H1 (cell line): ENCODE data around the gene SPG11. TPM values are rescaled to one million over a fixed set of nuclear protein-coding genes. Genes with fewer than 3 reads are reported as not detected.

Source experiments
- CTCF ChIA-PET: fragments of 300-600 bp; sonication (Branson Sonifier 250); formaldehyde crosslinking; loops from one replicate; lab custom pipeline; 2021; ENCODE audit not compliant: partially characterized antibody; lab: Charles Lee
- POLR2A ChIA-PET: fragments of 300-600 bp; sonication (Branson Sonifier 250); formaldehyde crosslinking; loops from one replicate; lab custom pipeline; 2021; ENCODE audit warnings: inconsistent platforms; ENCODE audit not compliant: partially characterized antibody; lab: Charles Lee
- DNase-seq, 2 experiments: peaks; one replicate each; pipeline versions ENCODE4 v3.0.0 to v3.0.0-alpha.2; 2010 to 2022; ENCODE audit warnings: low spot score in 2 of 2, low read depth in 1 of 2, mixed read lengths in 1 of 2
- FAIRE-seq: peaks from 2 replicates; lab custom pipeline; 2011; peaks lifted over from hg19 to GRCh38; lab: Jason Lieb, UNC
- H2AFZ ChIP-seq: 2 replicates; pipeline ENCODE4 v1.8.1; 2012; ENCODE audit warnings: low read length, inconsistent platforms
- H2AK5ac ChIP-seq: 2 replicates; pipeline ENCODE4 v1.6.1; 2013; ENCODE audit warnings: low read depth, low read length
- H2BK120ac ChIP-seq: replicated peaks from 2 replicates; pipeline ENCODE3; 2013; ENCODE audit warnings: low read depth, low read length, inconsistent platforms
- H2BK12ac ChIP-seq: 2 replicates; pipeline ENCODE4 v1.6.1; 2013; ENCODE audit warnings: low read depth, low read length
- H2BK15ac ChIP-seq: 2 replicates; pipeline ENCODE4 v1.6.1; 2013; ENCODE audit warnings: low read length
- H2BK20ac ChIP-seq: 2 replicates; pipeline ENCODE4 v1.6.1; 2013; ENCODE audit warnings: low read length
- H2BK5ac ChIP-seq: 2 replicates; pipeline ENCODE4 v1.6.1; 2013; ENCODE audit warnings: low read depth, low read length
- H3K14ac ChIP-seq: 2 replicates; pipeline ENCODE4 v1.6.1; 2013; ENCODE audit warnings: inconsistent platforms; ENCODE audit not compliant: insufficient read length
- H3K18ac ChIP-seq: 2 replicates; pipeline ENCODE4 v1.6.1; 2013; ENCODE audit warnings: low read length; ENCODE audit errors: extremely low read depth
- H3K23ac ChIP-seq: 2 replicates; pipeline ENCODE4 v1.6.1; 2013; ENCODE audit warnings: inconsistent platforms; ENCODE audit not compliant: insufficient read length
- H3K23me2 ChIP-seq: 2 replicates; pipeline ENCODE4 v1.6.1; 2013; ENCODE audit warnings: low read depth, low read length
- H3K27ac ChIP-seq: 2 replicates; pipeline ENCODE4 v1.6.1; 2011; ENCODE audit warnings: low read depth, low read length, inconsistent platforms
- H3K27me3 ChIP-seq, 4 experiments: replicated peaks in 1 of 4; 1 replicate in 1 of 4; 2 replicates in 3 of 4; pipeline versions ENCODE4 v1.6.1 to v1.8.1; 2011 to 2013; ENCODE audit warnings: low read length in 3 of 4, mild to moderate bottlenecking in 3 of 4, inconsistent platforms in 2 of 4, mixed read lengths in 2 of 4, moderate library complexity in 1 of 4; ENCODE audit not compliant: control insufficient read depth in 3 of 4, insufficient read depth in 3 of 4; ENCODE audit errors: extremely low read depth in 1 of 4
- H3K36me3 ChIP-seq, 4 experiments: 2 replicates each; pipeline versions ENCODE4 v1.6.1 to v1.8.1; 2011 to 2013; ENCODE audit warnings: mild to moderate bottlenecking in 4 of 4, low read length in 3 of 4, moderate library complexity in 2 of 4, control low read depth in 1 of 4, inconsistent platforms in 1 of 4; ENCODE audit not compliant: insufficient read depth in 4 of 4, control insufficient read depth in 2 of 4
- H3K4ac ChIP-seq: replicated peaks from 2 replicates; pipeline ENCODE3; 2013; ENCODE audit warnings: low read length, low read depth, mixed read lengths, inconsistent platforms; ENCODE audit not compliant: insufficient read length
- H3K4me1 ChIP-seq, 4 experiments: replicated peaks in 1 of 4; 1 replicate in 1 of 4; 2 replicates in 3 of 4; pipeline versions ENCODE4 v1.6.1 to v1.8.1; 2011 to 2013; ENCODE audit warnings: low read length in 3 of 4, inconsistent platforms in 2 of 4, mixed read lengths in 1 of 4; ENCODE audit not compliant: insufficient read depth in 4 of 4, control insufficient read depth in 3 of 4
- H3K4me2 ChIP-seq, 2 experiments: 2 replicates each; pipeline versions ENCODE4 v1.6.1 to v1.8.1; 2011 to 2013; ENCODE audit warnings: low read depth in 2 of 2, low read length in 2 of 2, control low read depth in 1 of 2, inconsistent platforms in 1 of 2, mild to moderate bottlenecking in 1 of 2; ENCODE audit not compliant: insufficient read depth in 1 of 2
- H3K4me3 ChIP-seq, 4 experiments: fragments of 200-600, 300-600 bp in 1 of 4; sonication (generic), shearing (Covaris generic), sonication (Bioruptor Twin) in 1 of 4; 2 replicates each; pipeline versions ENCODE4 v1.5.1 to v1.8.1; 2011 to 2016; ENCODE audit warnings: low read length in 4 of 4, low read depth in 3 of 4, control low read depth in 2 of 4, inconsistent platforms in 2 of 4, mild to moderate bottlenecking in 2 of 4, mixed read lengths in 1 of 4, moderate library complexity in 1 of 4; ENCODE audit not compliant: insufficient read depth in 2 of 4; ENCODE audit errors: extremely low read depth in 1 of 4
- H3K56ac ChIP-seq: replicated peaks from 2 replicates; pipeline ENCODE3; 2013; ENCODE audit warnings: low read depth, mild to moderate bottlenecking, mixed read lengths, low read length, inconsistent platforms; ENCODE audit not compliant: insufficient read length
- H3K79me1 ChIP-seq: 2 replicates; pipeline ENCODE4 v1.6.1; 2013; ENCODE audit warnings: low read depth, low read length, control low read depth
- H3K79me2 ChIP-seq, 2 experiments: 2 replicates each; pipeline versions ENCODE4 v1.6.1 to v1.8.1; 2012 to 2013; ENCODE audit warnings: low read length in 2 of 2, mild to moderate bottlenecking in 2 of 2, inconsistent platforms in 1 of 2; ENCODE audit not compliant: insufficient read depth in 2 of 2, control insufficient read depth in 1 of 2
- H3K9ac ChIP-seq, 4 experiments: replicated peaks in 1 of 4; 1 replicate in 1 of 4; 2 replicates in 3 of 4; pipeline versions ENCODE4 v1.6.1 to v1.8.1; 2011 to 2013; ENCODE audit warnings: low read depth in 3 of 4, low read length in 3 of 4, control low read depth in 2 of 4, mild to moderate bottlenecking in 2 of 4, moderate library complexity in 2 of 4, inconsistent platforms in 1 of 4; ENCODE audit errors: extremely low read depth in 1 of 4
- H3K9me3 ChIP-seq, 2 experiments: 2 replicates each; pipeline versions ENCODE4 v1.6.1 to v1.8.1; 2012 to 2013; ENCODE audit warnings: mild to moderate bottlenecking in 2 of 2, moderate library complexity in 2 of 2, control low read depth in 1 of 2, inconsistent platforms in 1 of 2, low read depth in 1 of 2, low read length in 1 of 2, mixed read lengths in 1 of 2; ENCODE audit not compliant: insufficient read depth in 2 of 2
- H4K20me1 ChIP-seq, 2 experiments: replicated peaks in 1 of 2; 2 replicates each; pipeline versions ENCODE3 to v1.8.1; 2011 to 2013; ENCODE audit warnings: inconsistent platforms in 2 of 2, low read length in 2 of 2, mild to moderate bottlenecking in 1 of 2; ENCODE audit not compliant: insufficient read depth in 2 of 2, control insufficient read depth in 1 of 2
- H4K5ac ChIP-seq: 2 replicates; pipeline ENCODE4 v1.6.1; 2013; ENCODE audit warnings: low read length, low read depth, mixed read lengths, inconsistent platforms; ENCODE audit not compliant: insufficient read length
- H4K8ac ChIP-seq: 2 replicates; pipeline ENCODE4 v1.8.0; 2013; ENCODE audit warnings: mild to moderate bottlenecking, moderate library complexity, low read length, inconsistent platforms; ENCODE audit not compliant: insufficient read depth; ENCODE audit errors: extremely low read depth
- H4K91ac ChIP-seq: replicated peaks from 2 replicates; pipeline ENCODE3; 2013; ENCODE audit warnings: low read length, mixed read lengths, inconsistent platforms; ENCODE audit not compliant: insufficient read length
- GABPA ChIP-seq: IDR thresholded peaks from 2 replicates; pipeline ENCODE4 v1.6.1; 2011; ENCODE audit warnings: mild to moderate bottlenecking, low read length, moderate library complexity, borderline replicate concordance; ENCODE audit not compliant: insufficient read depth
- GTF2F1 ChIP-seq: IDR thresholded peaks from 2 replicates; pipeline ENCODE4 v1.6.1; 2012; ENCODE audit warnings: low read depth, low read length, improper control_type of control experiment, borderline replicate concordance
- TBP ChIP-seq: IDR thresholded peaks from 2 replicates; pipeline ENCODE4 v1.6.1; 2011; ENCODE audit warnings: low read depth, low read length, improper control_type of control experiment
- WGBS, 2 experiments: shearing (Covaris generic) in 1 of 2; methylation state at CpG; one replicate each; pipeline versions ENCODE4 v1.1.6 to v1.1.7; 2013 to 2015; ENCODE audit warnings: low lambda C conversion rate in 2 of 2, mixed read lengths in 2 of 2, inconsistent platforms in 1 of 2, low coverage in 1 of 2, missing lambda C conversion rate in 1 of 2; ENCODE audit not compliant: insufficient replicate concordance in 2 of 2, insufficient coverage in 1 of 2, insufficient read length in 1 of 2; ENCODE audit errors: extremely low coverage in 1 of 2, missing lambda C conversion rate in 1 of 2; 5-methylcytosine and 5-hydroxymethylcytosine counted together
- polyA plus RNA-seq, 7 experiments: library from polyadenylated mRNA; depleted of rRNA in 3 of 7; stranded (reverse) in 5 of 7; unstranded in 2 of 7; fragments of >200 nt in 5 of 7; fragments of 200-250 nt in 2 of 7; gene quantifications; 1 replicate in 5 of 7; 2 replicates in 1 of 7; 4 replicates in 1 of 7; pipeline versions ENCODE4 v1.2.1 to v1.2.3, GENCODE V29; 2011 to 2013; ENCODE audit warnings: missing spikeins in 2 of 7, mixed read lengths in 2 of 7
- total RNA-seq: library from RNA; stranded (reverse); fragmentation: NEBNext Ultra II Directional; extraction: Animal tissue kit (Norgen Biotek cat#: 25700); gene quantifications from 2 replicates; pipeline ENCODE4 v1.2.1, GENCODE V29; 2021

Gene SPG11
- total and polyA plus RNA-seq, 2 of the 8 experiments (the other 6 are each of a cell fraction or from before 2014, with no cell fraction given): 37.1 to 38.6 TPM

DNA sequence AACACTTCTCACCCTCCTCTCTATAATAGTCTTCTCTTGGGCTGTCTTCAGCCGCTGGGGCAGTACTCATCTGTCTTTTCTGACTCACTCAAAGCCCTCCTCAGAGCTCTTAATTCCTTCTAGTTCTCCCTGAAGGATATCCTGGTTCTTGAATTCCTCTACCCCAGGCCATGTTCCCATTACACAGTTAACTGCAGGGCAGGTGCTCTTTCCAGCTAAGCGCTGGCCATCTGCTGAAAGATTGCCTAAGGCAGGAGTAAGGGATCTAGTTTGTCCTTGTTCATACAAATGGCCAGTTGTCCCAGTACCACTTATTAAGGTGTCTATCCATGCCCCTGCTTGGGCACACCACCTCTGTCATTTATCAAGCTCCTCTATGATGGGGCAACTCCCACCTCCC, 10.2 kb upstream of the SPG11 start:
- no peak overlapping the region for H3K18ac ChIP-seq
- no peak overlapping the region for H3K9ac ChIP-seq
- H3K23me2 ChIP-seq: no peaks in the 10 kb centered on the region
- H2BK120ac ChIP-seq: no peak overlapping the region
- TF ChIP-seq TBP (no peak), GABPA (no peak), GTF2F1 (no peak)
- H4K20me1 ChIP-seq: no peaks in the 10 kb centered on the region
- DNase-seq: no peak
- no peak overlapping the region for H2BK20ac ChIP-seq
- H3K79me2 ChIP-seq: no peaks in the 10 kb centered on the region
- H3K27ac ChIP-seq: no peak overlapping the region
- no peaks in the 10 kb centered on the region for H3K36me3 ChIP-seq
- H3K9me3 ChIP-seq: no peaks in the 10 kb centered on the region
- H2BK12ac ChIP-seq: no peak overlapping the region
- ChIA-PET POLR2A (interaction anchor here (0.6 to 2.6 kb wide), 4 partner anchors 9 to 140 kb away, joined by 3 to 7 read pairs (median 3); partner anchors contain the start of gene SPG11), CTCF (interaction anchor here (1.3 to 3.5 kb wide), 2 partner anchors 9 kb away, joined by 3 to 20 read pairs; partner anchors contain the start of gene SPG11)
- no peaks in the 10 kb centered on the region for H3K4me1 ChIP-seq
- H3K56ac ChIP-seq: no peak overlapping the region
- H3K4me3 ChIP-seq: no peak overlapping the region
- no peak overlapping the region for H3K4ac ChIP-seq
- no peak overlapping the region for H2BK15ac ChIP-seq
- H2AFZ ChIP-seq: no peak overlapping the region
- H2BK5ac ChIP-seq: no peak overlapping the region
- no peak overlapping the region for H3K14ac ChIP-seq
- 90% methylated on average over 2 of the region's 2 CpGs; no CpG with 5 or more reads in 1 of the 2 experiments for WGBS, 2 experiments
- H4K5ac ChIP-seq: no peak overlapping the region
- H2AK5ac ChIP-seq: no peak overlapping the region
- H3K4me2 ChIP-seq: no peak overlapping the region
- H3K23ac ChIP-seq: no peak overlapping the region
- no peaks in the 10 kb centered on the region for H3K27me3 ChIP-seq
- no peak overlapping the region for H4K91ac ChIP-seq
- H3K79me1 ChIP-seq: no peaks in the 10 kb centered on the region
- H4K8ac ChIP-seq: no peak overlapping the region
- no peak for FAIRE-seq
